Keratinocyte (primary cell): ENCODE results near the gene NPIPA2.
"Not testable (repeated sequence)": the region's sequence is repeated elsewhere in the genome, so short reads cannot be mapped to it uniquely, and the experiment has no call there.

ENCODE experiments used
- CTCF ChIP-seq, 3 experiments: IDR thresholded peaks in 1 of 3; conservative IDR thresholded peaks in 1 of 3; optimal IDR thresholded peaks in 1 of 3; 2 replicates in 2 of 3; 3 replicates in 1 of 3; pipeline versions ENCODE3 to v1.5.1; 2011; ENCODE audit warnings: low read length in 3 of 3, mild to moderate bottlenecking in 3 of 3, moderate library complexity in 2 of 3, control low read depth in 1 of 3, inconsistent platforms in 1 of 3; ENCODE audit not compliant: insufficient read depth in 2 of 3; ENCODE audit errors: extremely low read depth in 1 of 3
- EZH2 ChIP-seq: IDR thresholded peaks from one replicate; pipeline ENCODE4 v1.6.1; 2012; ENCODE audit warnings: inconsistent platforms, mild to moderate bottlenecking, low read length, moderate library complexity

GRCh38 chr16:14807184-14807678 lies 64.9 kb downstream of the NPIPA2 start:
- TF ChIP-seq EZH2; CTCF (optimal IDR thresholded peaks at IDR 0.05 in 1 of 3, IDR thresholded peaks at IDR 0.05 in 1 of 3, conservative IDR thresholded peaks at IDR 0.05 in 1 of 3; ENCODE audit: extremely low read depth in 1 of 3, insufficient read depth in 2 of 3, low read length in 3 of 3): not testable (repeated sequence)
